GM12891 (cell line): ENCODE data around the gene MAMSTR.

Experiments used
- PAX5 ChIP-seq: IDR thresholded peaks from 2 replicates; pipeline ENCODE4 v1.6.1; 2011; ENCODE audit warnings: low read length, moderate library complexity, mild to moderate bottlenecking; ENCODE audit not compliant: insufficient read depth, severe bottlenecking
- POLR2A ChIP-seq: IDR thresholded peaks from 2 replicates; pipeline ENCODE4 v1.6.1; 2011; ENCODE audit warnings: low read depth, low read length, control low read depth
- POLR2AphosphoS5 ChIP-seq: IDR thresholded peaks from 2 replicates; pipeline ENCODE4 v1.6.1; 2011; ENCODE audit warnings: low read depth, low read length, control low read depth
- POU2F2 ChIP-seq: IDR thresholded peaks from 2 replicates; pipeline ENCODE4 v1.6.1; 2011; ENCODE audit warnings: low read depth, mild to moderate bottlenecking, control low read depth, low read length, moderate library complexity
- SPI1 ChIP-seq: IDR thresholded peaks from 2 replicates; pipeline ENCODE4 v1.6.1; 2011; ENCODE audit warnings: low read depth, low read length, control low read depth
- TAF1 ChIP-seq: IDR thresholded peaks from 2 replicates; pipeline ENCODE4 v1.6.1; 2011; ENCODE audit warnings: low read depth, low read length, control low read depth

- TF ChIP-seq POLR2A = no peak
- no peak for TF ChIP-seq POLR2AphosphoS5
- TF ChIP-seq TAF1 = no peak
- TF ChIP-seq SPI1 = no peak
- no peak for TF ChIP-seq POU2F2
- TF ChIP-seq PAX5 = no peak
Measured at GRCh38 chr19:48668332-48668731, 51.2 kb downstream of the MAMSTR start.
